Loucy (cell line): ENCODE results near the gene SNX8.

Source experiments
- H2AFZ ChIP-seq: fragments of 200-600 bp; sonication (generic); 2 replicates; pipeline ENCODE4 v1.6.0; 2016; ENCODE audit warnings: antibody characterized with exemption, mild to moderate bottlenecking, low read length, moderate library complexity
- H3F3A ChIP-seq: fragments of 200-600 bp; 2 replicates; pipeline ENCODE4 v1.6.0; 2016; ENCODE audit warnings: antibody characterized with exemption, low read depth, mild to moderate bottlenecking
- H3K27me3 ChIP-seq: fragments of 200-600 bp; sonication (generic); 2 replicates; pipeline ENCODE4 v1.6.1; 2014; ENCODE audit warnings: low read length, mild to moderate bottlenecking; ENCODE audit not compliant: insufficient read depth, poor library complexity, severe bottlenecking
- H3K36me3 ChIP-seq: fragments of 200-600 bp; sonication (generic); 2 replicates; pipeline ENCODE4 v1.6.1; 2016; ENCODE audit warnings: low read length; ENCODE audit not compliant: insufficient read depth
- H3K4me1 ChIP-seq: fragments of 200-600 bp; sonication (generic); 2 replicates; pipeline ENCODE4 v1.5.1; 2014; ENCODE audit warnings: low read length, mild to moderate bottlenecking; ENCODE audit not compliant: insufficient read depth, poor library complexity, severe bottlenecking
- H3K4me2 ChIP-seq: fragments of 200-600 bp; sonication (generic); 2 replicates; pipeline ENCODE4 v1.6.0; 2014; ENCODE audit warnings: antibody characterized with exemption, low read length, low read depth, mild to moderate bottlenecking; ENCODE audit not compliant: poor library complexity, severe bottlenecking
- H3K4me3 ChIP-seq: fragments of 200-600 bp; sonication (generic); 2 replicates; pipeline ENCODE4 v1.5.1; 2014; ENCODE audit warnings: low read length, mild to moderate bottlenecking, mixed read lengths; ENCODE audit not compliant: poor library complexity, severe bottlenecking
- H3K79me2 ChIP-seq: fragments of 200-600 bp; sonication (generic); 2 replicates; pipeline ENCODE4 v1.6.1; 2014; ENCODE audit warnings: low read length; ENCODE audit not compliant: insufficient read depth
- H3K9ac ChIP-seq: fragments of 200-600 bp; sonication (generic); 2 replicates; pipeline ENCODE4 v1.6.0; 2014; ENCODE audit warnings: mild to moderate bottlenecking, low read depth, low read length, moderate library complexity; ENCODE audit not compliant: poor library complexity, severe bottlenecking
- H3K9me2 ChIP-seq: fragments of 200-600 bp; sonication (generic); replicated peaks from 2 replicates; pipeline ENCODE4 v1.6.1; 2016; ENCODE audit warnings: low read depth, low read length, mixed read lengths
- H3K9me3 ChIP-seq: fragments of 200-600 bp; sonication (generic); 2 replicates; pipeline ENCODE4 v1.6.1; 2014; ENCODE audit warnings: mild to moderate bottlenecking, antibody characterized with exemption, low read length, low read depth; ENCODE audit not compliant: insufficient read depth
- H4K20me1 ChIP-seq: fragments of 200-600 bp; sonication (generic); 2 replicates; pipeline ENCODE4 v1.6.0; 2014; ENCODE audit warnings: antibody characterized with exemption, low read length, mild to moderate bottlenecking; ENCODE audit not compliant: insufficient read depth, poor library complexity, severe bottlenecking
- CTCF ChIP-seq: fragments of 200-600 bp; sonication (generic); conservative IDR thresholded peaks from 2 replicates; pipeline ENCODE4 v1.5.1; 2014; ENCODE audit warnings: mild to moderate bottlenecking, antibody characterized with exemption, low read length
- EZH2phosphoT487 ChIP-seq: fragments of 200-600 bp; IDR thresholded peaks from 2 replicates; pipeline ENCODE4 v1.6.1; 2018; ENCODE audit warnings: antibody characterized with exemption, mild to moderate bottlenecking, moderate library complexity, borderline replicate concordance

Gene SNX8

GRCh38 chr7:2218444-2218785 lies 95.8 kb downstream of the SNX8 start:
- H3K9ac ChIP-seq: no peak overlapping the region
- H3K9me2 ChIP-seq: no peaks in the 10 kb centered on the region
- peaks cover 76% of the 10 kb centered on the region; the same call in 1 of the 2 replicates for H3K36me3 ChIP-seq
- no peaks in the 10 kb centered on the region for H3F3A ChIP-seq
- peaks cover 17% of the 10 kb centered on the region for H3K4me1 ChIP-seq
- no peaks in the 10 kb centered on the region for H4K20me1 ChIP-seq
- TF ChIP-seq CTCF (no peak), EZH2phosphoT487 (no peak)
- no peak overlapping the region for H3K4me3 ChIP-seq
- no peaks in the 10 kb centered on the region for H3K9me3 ChIP-seq
- no peaks in the 10 kb centered on the region for H3K27me3 ChIP-seq
- H3K79me2 ChIP-seq: peaks cover 8% of the 10 kb centered on the region; the same call in 1 of the 2 replicates
- H2AFZ ChIP-seq: no peak overlapping the region
- no peak overlapping the region for H3K4me2 ChIP-seq

GRCh38 chr7:2217716-2218443 lies 96.4 kb downstream of the SNX8 start:
- H3K36me3 ChIP-seq: peaks cover 76% of the 10 kb centered on the region; the same call in 1 of the 2 replicates

GRCh38 chr7:2217206-2217605 lies 97.0 kb downstream of the SNX8 start:
- no peaks in the 10 kb centered on the region for H3K27me3 ChIP-seq
- H3K79me2 ChIP-seq: peaks cover 4% of the 10 kb centered on the region; the same call in 1 of the 2 replicates
- H3K9me3 ChIP-seq: no peaks in the 10 kb centered on the region
- H3K4me1 ChIP-seq: peaks cover 17% of the 10 kb centered on the region
- H3K9me2 ChIP-seq: no peaks in the 10 kb centered on the region
- no peak overlapping the region for H3K4me2 ChIP-seq
- H4K20me1 ChIP-seq: no peaks in the 10 kb centered on the region
- H3F3A ChIP-seq: no peaks in the 10 kb centered on the region
- no peak for TF ChIP-seq EZH2phosphoT487
- TF ChIP-seq CTCF: no peak
- H3K9ac ChIP-seq: no peak overlapping the region
- peaks cover 77% of the 10 kb centered on the region; the same call in 1 of the 2 replicates for H3K36me3 ChIP-seq
- H2AFZ ChIP-seq: no peak overlapping the region
- no peak overlapping the region for H3K4me3 ChIP-seq

More at GRCh38 chr7:2217716-2218443, 96.4 kb downstream of the SNX8 start:
- Histone ChIP-seq H2AFZ (no peak overlapping the region), H3K4me1 (peaks cover 17% of the 10 kb centered on the region), H4K20me1 (no peaks in the 10 kb centered on the region), H3K4me3 (no peak overlapping the region), H3K79me2 (peaks cover 6% of the 10 kb centered on the region; the same call in 1 of the 2 replicates), H3F3A (no peaks in the 10 kb centered on the region), H3K9ac (no peak overlapping the region), H3K9me3 (no peaks in the 10 kb centered on the region), H3K4me2 (no peak overlapping the region), H3K27me3 (no peaks in the 10 kb centered on the region), H3K9me2 (no peaks in the 10 kb centered on the region)
- TF ChIP-seq CTCF (no peak), EZH2phosphoT487 (no peak)
